Hepatocyte (in vitro differentiated cells): ENCODE results near the gene BCL2.

Source experiments
- EZH2 ChIP-seq: fragments of 200-600 bp; sonication (generic); IDR thresholded peaks from 2 replicates; pipeline ENCODE4 v1.6.1; 2016; ENCODE audit warnings: antibody characterized with exemption, mild to moderate bottlenecking, borderline replicate concordance
- EZH2phosphoT487 ChIP-seq: fragments of 200-600 bp; sonication (generic); IDR thresholded peaks from one replicate; pipeline ENCODE4 v1.6.1; 2018; ENCODE audit warnings: antibody characterized with exemption, mild to moderate bottlenecking, low read depth, moderate library complexity; ENCODE audit not compliant: unreplicated experiment, severe bottlenecking
- TF ChIP-seq, protein P1 (sequence below): fragments of 200-600 bp; sonication (generic); IDR thresholded peaks from 2 replicates; pipeline ENCODE4 v1.5.1; 2016; ENCODE audit warnings: antibody characterized with exemption, mild to moderate bottlenecking; ENCODE audit not compliant: poor library complexity

DNA sequence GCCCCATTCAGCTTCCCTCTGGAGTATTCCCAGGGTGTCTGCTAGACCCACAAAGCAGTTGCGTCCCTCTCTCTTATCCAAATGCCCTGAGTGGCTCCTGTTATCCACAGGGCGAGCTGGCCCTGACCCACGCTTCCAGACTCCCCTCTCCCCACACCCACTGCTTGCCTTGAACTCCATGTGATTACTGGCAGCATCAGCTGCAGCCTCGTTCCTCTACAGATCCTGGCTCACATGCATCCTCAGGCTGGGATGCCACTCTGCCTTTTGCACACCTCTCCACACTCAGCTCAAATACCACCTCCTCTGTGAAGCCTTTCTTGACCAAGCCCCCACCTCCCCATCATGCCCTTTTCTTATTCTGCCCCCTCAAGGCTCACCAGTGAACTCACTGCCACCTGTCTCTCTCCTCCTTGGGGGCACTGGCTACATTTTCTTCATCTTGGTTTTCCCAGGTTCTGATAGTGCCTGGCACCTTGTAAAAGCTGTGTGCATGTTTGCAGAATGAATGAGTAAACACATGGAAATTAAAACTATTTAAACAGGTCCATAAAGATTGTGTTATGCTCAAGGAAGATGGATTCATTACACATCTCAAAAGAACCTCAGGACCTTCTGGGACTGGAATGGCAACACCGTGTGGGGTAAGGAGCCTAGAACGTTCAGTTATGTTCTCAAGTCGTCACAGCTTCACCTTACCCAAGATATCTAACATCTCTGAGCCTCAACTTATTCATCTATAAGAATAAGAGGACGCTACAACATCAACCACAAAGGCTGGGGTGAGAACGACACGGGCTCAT is 165.0 kb downstream of the BCL2 start:
- TF ChIP-seq, protein P1, sequence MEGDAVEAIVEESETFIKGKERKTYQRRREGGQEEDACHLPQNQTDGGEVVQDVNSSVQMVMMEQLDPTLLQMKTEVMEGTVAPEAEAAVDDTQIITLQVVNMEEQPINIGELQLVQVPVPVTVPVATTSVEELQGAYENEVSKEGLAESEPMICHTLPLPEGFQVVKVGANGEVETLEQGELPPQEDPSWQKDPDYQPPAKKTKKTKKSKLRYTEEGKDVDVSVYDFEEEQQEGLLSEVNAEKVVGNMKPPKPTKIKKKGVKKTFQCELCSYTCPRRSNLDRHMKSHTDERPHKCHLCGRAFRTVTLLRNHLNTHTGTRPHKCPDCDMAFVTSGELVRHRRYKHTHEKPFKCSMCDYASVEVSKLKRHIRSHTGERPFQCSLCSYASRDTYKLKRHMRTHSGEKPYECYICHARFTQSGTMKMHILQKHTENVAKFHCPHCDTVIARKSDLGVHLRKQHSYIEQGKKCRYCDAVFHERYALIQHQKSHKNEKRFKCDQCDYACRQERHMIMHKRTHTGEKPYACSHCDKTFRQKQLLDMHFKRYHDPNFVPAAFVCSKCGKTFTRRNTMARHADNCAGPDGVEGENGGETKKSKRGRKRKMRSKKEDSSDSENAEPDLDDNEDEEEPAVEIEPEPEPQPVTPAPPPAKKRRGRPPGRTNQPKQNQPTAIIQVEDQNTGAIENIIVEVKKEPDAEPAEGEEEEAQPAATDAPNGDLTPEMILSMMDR = no peak
- TF ChIP-seq EZH2 (no peak), EZH2phosphoT487 (no peak)
